GM19025 (cell line): ENCODE data around the gene CLDN17.

Experiments
- ATAC-seq: cut with Tn5 transposase; IDR thresholded peaks from one replicate; pipeline ENCODE4 v1.9.1; 2021; ENCODE audit warnings: mild to moderate bottlenecking, low read depth, moderate library complexity; ENCODE audit not compliant: unreplicated experiment

The CLDN17 gene, protein sequence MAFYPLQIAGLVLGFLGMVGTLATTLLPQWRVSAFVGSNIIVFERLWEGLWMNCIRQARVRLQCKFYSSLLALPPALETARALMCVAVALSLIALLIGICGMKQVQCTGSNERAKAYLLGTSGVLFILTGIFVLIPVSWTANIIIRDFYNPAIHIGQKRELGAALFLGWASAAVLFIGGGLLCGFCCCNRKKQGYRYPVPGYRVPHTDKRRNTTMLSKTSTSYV

GRCh38 chr21:30166705-30167104 lies at the start of gene CLDN17:
Gene CLDN17, minus strand, starts transcription at chr21:30166805. Its CDS starts 188 bp downstream, at chr21:30166617.
- ATAC-seq, result no peak

- ATAC-seq, result no peak
Measured at GRCh38 chr21:30216041-30216723, 49.6 kb upstream of the CLDN17 start, which contains the start of gene CLDN8. Gene CLDN8, minus strand, starts transcription at chr21:30216097. Its CDS starts 172 bp downstream, at chr21:30215925.

DNA sequence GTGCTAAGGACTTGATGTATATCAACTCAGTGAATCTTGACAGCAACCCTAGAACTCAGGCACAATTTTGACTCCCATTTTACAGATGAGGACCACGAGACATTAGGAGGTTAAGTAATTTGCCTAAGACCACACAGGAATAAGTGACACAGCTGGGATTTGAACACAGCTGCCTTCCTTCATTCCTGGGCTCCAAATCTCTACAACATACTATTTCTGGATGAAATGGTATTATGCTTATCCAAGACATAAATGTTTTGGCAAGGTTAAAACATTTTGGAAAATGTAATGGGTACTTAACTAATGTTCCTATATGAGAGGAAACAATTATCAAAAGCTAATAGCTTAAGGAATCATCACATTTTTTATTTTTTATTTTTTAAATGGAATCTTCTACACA lies 44.5 kb upstream of the CLDN17 start:
- no peak for ATAC-seq

- no peak for ATAC-seq
Measured at GRCh38 chr21:30209601-30210000, 43.0 kb upstream of the CLDN17 start.

DNA sequence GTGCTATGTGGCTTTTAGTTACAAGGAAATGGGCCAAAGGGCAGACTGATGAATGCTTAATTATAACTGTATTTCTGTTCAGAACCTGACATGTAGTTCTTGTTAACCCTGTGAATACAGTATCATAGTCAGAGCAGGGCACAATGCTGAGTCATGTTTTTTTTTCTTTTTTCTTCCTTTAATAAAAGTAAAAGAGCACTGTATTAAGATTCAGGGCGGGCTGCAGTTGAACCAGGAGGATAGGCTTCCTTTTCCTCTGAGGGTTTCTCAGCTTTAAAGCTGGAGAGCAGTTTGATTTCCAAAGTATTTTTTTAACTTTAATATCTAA lies 40.6 kb upstream of the CLDN17 start:
- ATAC-seq, result no peak

DNA sequence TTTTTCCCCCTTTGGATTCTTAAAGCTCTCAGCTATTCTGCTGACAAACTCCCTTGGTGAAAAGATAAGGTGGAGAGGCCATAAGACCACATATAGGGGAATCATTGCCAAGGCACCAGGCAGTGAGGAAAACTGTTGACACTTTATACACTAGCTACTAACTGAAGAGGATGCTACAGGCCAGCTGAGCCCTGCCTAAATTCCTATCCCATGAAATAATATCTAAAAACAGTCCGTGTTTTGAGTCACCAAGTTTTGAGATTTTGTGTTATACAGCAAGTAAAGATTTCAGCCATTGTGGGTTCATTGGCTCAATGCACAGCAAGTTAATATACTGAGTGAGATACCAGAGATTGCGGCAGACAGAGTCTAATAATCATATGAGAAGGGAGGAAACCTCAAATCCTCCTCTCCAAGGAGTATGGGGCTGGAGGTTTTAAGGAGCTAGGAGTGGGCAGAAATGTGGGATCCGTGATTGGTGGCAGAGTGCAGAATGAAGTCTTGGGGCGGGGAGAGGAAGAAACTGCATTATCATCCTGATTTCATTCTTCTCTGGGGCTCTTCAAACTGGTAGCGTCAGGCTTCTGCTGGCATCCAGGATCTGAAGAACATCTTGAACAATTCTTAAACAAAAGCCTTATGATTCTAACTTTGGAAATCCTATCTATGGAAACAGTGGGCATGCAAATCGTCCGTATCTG lies 40.1 kb upstream of the CLDN17 start:
- ATAC-seq, result no peak

- ATAC-seq, result no peak
Measured at GRCh38 chr21:30200000-30200399, 33.4 kb upstream of the CLDN17 start.

GRCh38 chr21:30194701-30195299 lies 28.2 kb upstream of the CLDN17 start:
- ATAC-seq, result no peak

DNA sequence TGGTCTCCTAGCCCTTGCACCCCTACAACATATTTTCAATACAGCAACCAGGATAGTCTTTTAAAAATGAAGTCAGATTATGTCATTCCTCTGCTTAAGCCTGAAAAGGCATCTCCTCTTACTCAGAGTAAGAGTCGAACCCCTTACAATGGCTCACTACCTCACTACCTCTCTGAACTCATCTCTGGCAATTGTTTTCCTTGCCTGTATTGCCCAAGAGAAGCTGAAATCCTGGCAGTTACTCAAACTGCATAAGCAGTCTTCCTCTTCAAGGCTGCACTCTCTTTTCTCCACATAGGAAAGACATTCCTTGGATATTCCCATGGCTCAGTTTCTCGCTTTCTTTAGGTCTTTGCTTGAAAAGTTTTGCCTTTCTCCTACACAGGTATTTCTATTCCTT lies 26.6 kb upstream of the CLDN17 start:
- ATAC-seq, result no peak

DNA sequence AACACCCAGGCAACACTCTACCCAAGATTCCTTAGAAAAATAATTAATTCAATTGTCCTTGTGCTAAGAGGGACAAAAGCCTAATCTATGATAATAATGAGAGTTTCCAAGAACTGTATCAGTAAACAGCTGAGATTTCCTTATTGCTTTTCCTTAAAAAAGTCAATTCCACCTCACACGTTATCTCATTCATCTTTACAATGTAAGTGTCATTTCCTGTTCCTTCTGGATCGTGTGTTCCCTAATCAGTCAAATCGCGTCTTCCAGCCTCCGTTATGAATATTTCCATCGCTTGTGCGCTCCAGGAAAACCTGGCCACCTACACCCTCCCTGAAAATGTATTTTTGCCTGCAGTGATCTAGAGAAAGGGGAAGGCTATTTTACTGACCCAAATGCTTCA lies 23.9 kb upstream of the CLDN17 start:
- ATAC-seq, result no peak

GRCh38 chr21:30189773-30190172 lies 23.2 kb upstream of the CLDN17 start:
- ATAC-seq, result no peak

- ATAC-seq, result no peak
Measured at GRCh38 chr21:30186242-30186641, 19.6 kb upstream of the CLDN17 start.

DNA sequence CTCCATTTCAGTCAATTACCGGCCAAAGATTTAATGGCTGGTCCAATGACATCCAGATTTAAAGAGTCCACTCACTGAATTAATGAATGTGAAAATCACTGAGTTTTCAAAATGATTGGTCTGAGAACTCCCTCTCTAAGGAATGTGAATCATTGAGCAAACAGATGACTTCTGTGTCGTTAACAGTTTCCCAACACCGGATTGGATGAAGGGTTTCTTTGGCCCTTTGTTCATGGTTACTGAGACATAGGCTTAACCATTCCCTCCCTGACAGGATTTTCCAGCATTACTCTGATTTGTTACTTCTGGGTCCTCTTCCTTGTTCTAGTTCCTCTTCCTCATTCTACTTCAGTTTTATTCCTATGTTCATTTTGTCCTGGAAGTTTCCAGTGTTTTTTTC lies 1.5 kb upstream of the CLDN17 start:
- no peak for ATAC-seq

DNA sequence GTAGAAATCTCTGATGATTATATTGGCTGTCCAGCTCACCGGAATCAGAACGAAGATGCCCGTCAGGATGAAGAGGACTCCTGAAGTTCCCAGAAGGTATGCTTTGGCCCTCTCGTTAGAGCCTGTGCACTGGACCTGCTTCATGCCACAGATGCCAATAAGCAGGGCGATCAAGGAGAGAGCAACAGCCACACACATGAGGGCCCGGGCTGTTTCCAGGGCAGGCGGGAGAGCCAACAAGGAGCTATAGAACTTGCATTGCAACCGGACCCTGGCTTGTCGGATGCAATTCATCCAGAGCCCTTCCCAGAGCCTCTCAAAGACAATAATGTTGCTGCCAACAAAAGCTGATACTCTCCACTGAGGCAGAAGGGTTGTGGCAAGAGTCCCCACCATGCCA lies 434 bp downstream of the CLDN17 start:
- no peak for ATAC-seq

GRCh38 chr21:30164796-30165195 lies 1.8 kb downstream of the CLDN17 start:
- ATAC-seq, result no peak

GRCh38 chr21:30153697-30154340 lies 12.8 kb downstream of the CLDN17 start:
- ATAC-seq, result no peak

- ATAC-seq, result no peak
Measured at GRCh38 chr21:30152792-30153191, 13.8 kb downstream of the CLDN17 start.

DNA sequence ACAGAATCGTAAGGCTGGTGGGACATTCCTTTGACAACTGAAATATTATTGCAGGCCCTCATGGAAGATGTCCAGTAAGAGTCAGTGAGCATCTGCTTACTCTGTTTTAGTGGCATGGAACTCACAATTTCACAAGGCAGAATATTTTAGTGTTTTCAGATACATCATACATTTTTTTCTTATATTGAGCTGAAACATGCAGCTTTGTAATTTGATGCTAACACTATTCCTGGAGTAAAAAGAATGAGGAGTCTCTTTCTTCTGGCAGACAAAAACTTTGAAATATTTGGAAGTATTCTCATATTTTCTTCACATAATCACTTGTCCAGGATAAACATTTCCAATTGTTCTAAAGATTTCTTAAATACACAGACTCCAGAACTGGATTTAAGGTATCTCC lies 17.7 kb downstream of the CLDN17 start:
- no peak for ATAC-seq

GRCh38 chr21:30146558-30147282 lies 19.9 kb downstream of the CLDN17 start:
- ATAC-seq, result no peak

DNA sequence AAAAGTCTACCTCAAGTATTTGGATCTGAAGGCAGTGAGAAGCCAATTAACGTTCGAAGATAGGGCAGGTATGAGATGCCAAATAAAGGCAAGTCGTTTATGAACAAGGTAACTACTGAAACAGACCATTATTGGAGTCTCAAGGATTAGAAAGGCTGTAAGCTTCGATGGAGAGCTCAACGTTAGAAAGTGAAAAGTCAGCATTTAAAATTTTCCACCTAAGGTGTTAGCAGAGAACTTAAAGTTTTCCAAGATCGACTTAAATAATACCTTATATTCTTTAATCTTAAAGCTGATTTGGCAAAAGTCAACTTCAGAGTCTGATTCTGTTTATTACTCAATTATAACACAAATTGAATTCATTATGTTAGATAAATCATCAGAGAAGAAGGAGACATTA lies 28.1 kb downstream of the CLDN17 start:
- no peak for ATAC-seq
